Liver (tissue), 3 donors: Measurements from ENCODE around the gene STXBP4.

Source experiments
- ATF3 ChIP-seq: IDR thresholded peaks from 2 replicates; pipeline ENCODE4 v1.6.1; 2016; ENCODE audit warnings: antibody characterized with exemption
- CTCF ChIP-seq: fragments of 150-350 bp; IDR thresholded peaks from 2 replicates; pipeline ENCODE4 v1.5.1; 2017; ENCODE audit warnings: improper control_type of control experiment, low read depth, low read length; ENCODE audit not compliant: missing input control
- HNF4A ChIP-seq, 2 donors: conservative IDR thresholded peaks; 2 replicates each; pipeline ENCODE4 v1.6.1; 2016; ENCODE audit warnings: antibody characterized with exemption in 2 of 2, mild to moderate bottlenecking in 2 of 2
- JUND ChIP-seq, 2 donors: IDR thresholded peaks; 2 replicates each; pipeline ENCODE4 v1.6.1; 2016; ENCODE audit warnings: antibody characterized with exemption in 2 of 2
- NR2F2 ChIP-seq: IDR thresholded peaks from 2 replicates; pipeline ENCODE4 v1.6.1; 2016; ENCODE audit warnings: antibody characterized with exemption
- RAD21 ChIP-seq, 2 donors: IDR thresholded peaks; 2 replicates each; pipeline ENCODE4 v1.6.1; 2016; ENCODE audit warnings: antibody characterized with exemption in 2 of 2, mild to moderate bottlenecking in 2 of 2
- REST ChIP-seq: IDR thresholded peaks from 2 replicates; pipeline ENCODE4 v1.6.1; 2016; ENCODE audit warnings: antibody characterized with exemption, mild to moderate bottlenecking
- TAF1 ChIP-seq: conservative IDR thresholded peaks from 2 replicates; pipeline ENCODE4 v1.6.1; 2016; ENCODE audit warnings: antibody characterized with exemption, mild to moderate bottlenecking
- ZBTB33 ChIP-seq: IDR thresholded peaks from 2 replicates; pipeline ENCODE4 v1.6.1; 2016; ENCODE audit warnings: antibody characterized with exemption
- donor health status: healthy.
- donor health status: healthy.

- TF ChIP-seq CTCF (no peak), ATF3 (no peak), JUND (IDR thresholded peaks at IDR 0.05) (no peak), REST (no peak), TAF1 (no peak), HNF4A (conservative IDR thresholded peaks at IDR 0.05) (no peak), RAD21 (IDR thresholded peaks at IDR 0.05) (no peak), ZBTB33 (no peak), NR2F2 (no peak)
Measured at GRCh38 chr17:55081559-55081958, 113.0 kb downstream of the STXBP4 start.
